Psoas muscle (tissue), 8 donors: ENCODE measurements around the gene ZNF185. TPM values are rescaled to one million over a fixed set of nuclear protein-coding genes. Genes with fewer than 3 reads are reported as not detected.
A peak's percentile ranks its signal among the peaks of the same experiment; 100 is the strongest.

Experiments used
- ATAC-seq, 4 donors: fragments of 200-7000 bp; cut with Tn5 transposase; one replicate each; pipeline ENCODE4 v1.9.1; 2020; ENCODE audit warnings: moderate library complexity in 3 of 4, mild to moderate bottlenecking in 2 of 4
- DNase-seq, 2 donors: peaks; one replicate each; pipeline ENCODE4 v3.0.0-alpha.2; 2020
- H3K27ac ChIP-seq: fragments of 200-600 bp; one replicate; pipeline ENCODE4 v1.8.0; 2022
- H3K27me3 ChIP-seq, 3 donors: fragments of 200-600 bp in 1 of 3; one replicate each; pipeline versions ENCODE4 v1.6.1 to v1.8.0; 2013 to 2022; ENCODE audit warnings: low read length in 2 of 3, mild to moderate bottlenecking in 2 of 3, moderate library complexity in 1 of 3; ENCODE audit not compliant: insufficient read depth in 3 of 3
- H3K36me3 ChIP-seq, 2 donors: fragments of 200-600 bp in 1 of 2; one replicate each; pipeline versions ENCODE4 v1.6.1 to v1.8.0; 2013 to 2022; ENCODE audit warnings: low read depth in 1 of 2, mild to moderate bottlenecking in 1 of 2, moderate library complexity in 1 of 2; ENCODE audit not compliant: insufficient read depth in 1 of 2
- H3K4me1 ChIP-seq: fragments of 200-600 bp; one replicate; pipeline ENCODE4 v1.8.0; 2022
- H3K4me3 ChIP-seq: fragments of 200-600 bp; one replicate; pipeline ENCODE4 v1.8.0; 2022; ENCODE audit warnings: mild to moderate bottlenecking
- H3K9me3 ChIP-seq: fragments of 200-600 bp; one replicate; pipeline ENCODE4 v1.8.0; 2022
- WGBS, 3 donors: extraction: QIAGEN DNeasy Blood & Tissue Kit; methylation state at CpG; one replicate each; pipeline versions ENCODE4 v1.1.6 to v1.1.7; 2013; 5-methylcytosine and 5-hydroxymethylcytosine counted together
- intact Hi-C, 2 donors: fragments of 100-400 bp; cut with DNase I; formaldehyde crosslinking; loops; one replicate each; pipeline versions ENCODE4 v1.11.0 to v1.14.2; 2022
- polyA plus RNA-seq, 3 donors: library from polyadenylated mRNA; stranded (reverse); fragments of 200-250 nt; gene quantifications; one replicate each; pipeline ENCODE4 v1.2.3, GENCODE V29; 2013
- total RNA-seq, 4 donors: library from RNA; stranded (reverse); fragmentation: NEBNext Ultra II Directional in 2 of 4; extraction: Animal tissue kit (Norgen Biotek cat#: 25700) in 2 of 4; gene quantifications; one replicate each; pipeline versions ENCODE4 v1.2.1 to v1.2.4, GENCODE V29; 2021 to 2023
- TF ChIP-seq, protein P1 (sequence below): fragments of 200-600 bp; IDR thresholded peaks from one replicate; pipeline ENCODE4 v1.8.0; 2022; ENCODE audit warnings: antibody characterized with exemption
- donor health status: healthy with polysubstance abuse.
- donor health status: DM: no; HTN: no; CAD: no; lungs with moderate emphysema.
- donor health status: Bipolar disorder and iron deficiency.
- donor health status: healthy.
- donor health status: DM: yes; HTN: yes; CAD: no.
- donor health status: DM: no; HTN: no; CAD: no.
- donor health status: DM: no; HTN: no; CAD: no.
- donor health status: DM: yes; HTN: yes; CAD: no.

Gene ZNF185
- total and polyA plus RNA-seq, 7 donors, result 0.79 to 1.5 (median 1.3) TPM

DNA sequence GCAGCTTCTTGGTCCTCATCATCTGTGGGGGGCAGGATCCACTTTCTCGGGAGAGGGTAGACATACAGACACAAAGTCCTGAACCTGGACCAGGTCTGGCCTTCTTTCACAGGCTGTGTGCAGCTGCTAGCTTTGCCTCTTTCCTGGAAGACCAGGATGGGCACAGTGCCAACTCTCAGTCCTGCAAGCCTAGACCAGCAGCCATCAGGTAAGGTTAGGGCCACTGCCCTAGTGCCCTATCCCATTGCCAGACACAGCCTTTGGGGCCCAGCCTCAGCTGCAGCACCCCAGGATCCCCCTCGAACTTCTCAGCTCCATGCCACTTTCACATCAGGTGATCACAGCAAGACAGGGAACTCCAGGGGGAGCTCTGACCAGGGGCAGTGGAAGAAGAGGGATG is 38.4 kb downstream of the ZNF185 start:
- no peaks in the 10 kb centered on the region for H3K4me1 ChIP-seq
- TF ChIP-seq, protein P1, sequence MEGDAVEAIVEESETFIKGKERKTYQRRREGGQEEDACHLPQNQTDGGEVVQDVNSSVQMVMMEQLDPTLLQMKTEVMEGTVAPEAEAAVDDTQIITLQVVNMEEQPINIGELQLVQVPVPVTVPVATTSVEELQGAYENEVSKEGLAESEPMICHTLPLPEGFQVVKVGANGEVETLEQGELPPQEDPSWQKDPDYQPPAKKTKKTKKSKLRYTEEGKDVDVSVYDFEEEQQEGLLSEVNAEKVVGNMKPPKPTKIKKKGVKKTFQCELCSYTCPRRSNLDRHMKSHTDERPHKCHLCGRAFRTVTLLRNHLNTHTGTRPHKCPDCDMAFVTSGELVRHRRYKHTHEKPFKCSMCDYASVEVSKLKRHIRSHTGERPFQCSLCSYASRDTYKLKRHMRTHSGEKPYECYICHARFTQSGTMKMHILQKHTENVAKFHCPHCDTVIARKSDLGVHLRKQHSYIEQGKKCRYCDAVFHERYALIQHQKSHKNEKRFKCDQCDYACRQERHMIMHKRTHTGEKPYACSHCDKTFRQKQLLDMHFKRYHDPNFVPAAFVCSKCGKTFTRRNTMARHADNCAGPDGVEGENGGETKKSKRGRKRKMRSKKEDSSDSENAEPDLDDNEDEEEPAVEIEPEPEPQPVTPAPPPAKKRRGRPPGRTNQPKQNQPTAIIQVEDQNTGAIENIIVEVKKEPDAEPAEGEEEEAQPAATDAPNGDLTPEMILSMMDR, result no peak
- no peaks in the 10 kb centered on the region for H3K9me3 ChIP-seq
- H3K4me3 ChIP-seq, result no peak overlapping the region
- DNase-seq (no peak), ATAC-seq (no peak)
- H3K27ac ChIP-seq, result no peak overlapping the region
- H3K36me3 ChIP-seq, result no peaks in the 10 kb centered on the region
- 49 to 62% (median 51%) methylated on average over 2 of the region's 2 CpGs for WGBS, 3 donors
- peaks cover 0 to 11% (median 0%) of the 10 kb centered on the region in 3 donors for H3K27me3 ChIP-seq
- intact Hi-C loops, result loop anchor here in 1 of 2 donors (10.0 kb wide), 1 partner anchor 62 kb away; no protein-coding TSS in a partner anchor

DNA sequence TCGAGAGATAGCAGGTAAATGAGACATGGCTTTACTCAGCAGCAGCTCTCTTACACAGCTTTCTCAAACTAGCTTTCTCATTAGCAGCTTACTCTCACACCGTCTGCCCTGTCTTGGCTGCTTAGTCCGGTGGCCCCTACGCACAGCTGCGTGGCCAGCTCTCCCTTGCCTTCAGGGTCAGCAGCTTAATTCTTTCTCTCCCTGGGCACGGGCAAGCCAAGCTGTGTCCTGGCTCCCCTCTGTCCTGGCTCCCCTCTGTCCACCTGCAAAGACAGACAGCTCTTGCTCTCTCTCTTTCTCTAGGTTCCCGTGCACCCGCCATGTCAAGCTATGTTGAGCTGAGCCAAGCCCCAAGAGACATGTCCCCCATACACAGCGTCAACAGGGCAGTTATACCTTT is 39.4 kb downstream of the ZNF185 start:
- no peak overlapping the region for H3K27ac ChIP-seq
- no peaks in the 10 kb centered on the region for H3K4me1 ChIP-seq
- DNase-seq (no peak), ATAC-seq (no peak)
- no peaks in the 10 kb centered on the region for H3K9me3 ChIP-seq
- TF ChIP-seq, protein P1, result no peak
- peaks cover 0 to 11% (median 0%) of the 10 kb centered on the region in 3 donors for H3K27me3 ChIP-seq
- H3K4me3 ChIP-seq, result no peak overlapping the region
- 79 to 90% (median 88%) methylated on average over 6 to 9 of the region's 9 CpGs for WGBS, 3 donors
- intact Hi-C loops, result loop anchor here in 1 of 2 donors (10.0 kb wide), 1 partner anchor 62 kb away; no protein-coding TSS in a partner anchor
- H3K36me3 ChIP-seq, result no peaks in the 10 kb centered on the region

DNA sequence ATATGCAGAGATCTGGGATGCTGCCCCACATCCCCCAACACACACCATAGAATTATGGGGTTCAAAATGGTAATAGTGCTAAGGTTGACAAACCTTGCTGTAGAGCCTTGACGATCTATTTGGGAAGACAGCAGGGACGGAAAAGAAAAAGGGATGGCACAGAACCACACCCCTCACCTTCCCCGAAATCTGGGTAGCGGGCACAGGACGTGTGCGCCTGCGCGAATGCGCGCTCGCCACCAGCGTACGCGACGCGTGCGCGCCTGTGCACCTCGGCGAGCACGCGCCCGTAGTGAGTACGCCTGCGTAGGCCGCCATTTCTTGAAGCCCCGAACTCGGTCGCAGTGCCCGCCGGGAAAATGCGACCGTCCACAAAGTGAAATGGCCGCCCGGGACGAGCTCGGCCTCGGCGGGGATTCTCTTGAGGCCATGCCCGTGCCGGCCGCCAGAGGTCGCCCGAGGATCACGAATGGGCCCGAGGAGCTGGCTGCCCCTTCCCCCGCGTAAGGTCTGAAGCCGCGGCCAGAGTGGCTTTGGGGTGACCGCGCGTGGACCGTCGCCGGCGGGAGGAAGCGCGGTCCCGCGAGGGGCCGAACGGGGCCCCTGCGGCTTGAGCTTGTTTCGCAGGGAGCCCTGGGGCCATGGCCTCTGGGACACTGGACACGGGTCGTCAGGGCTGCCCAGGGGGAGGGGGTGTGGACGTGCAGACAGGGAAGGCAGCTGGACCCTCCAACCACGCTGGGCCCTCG is 43.6 kb downstream of the ZNF185 start:
- Histone ChIP-seq H3K4me1 (no peaks in the 10 kb centered on the region), H3K9me3 (no peaks in the 10 kb centered on the region), H3K27ac (peak overlapping the region; percentile 83), H3K27me3 (peaks cover 0 to 5% (median 0%) of the 10 kb centered on the region in 3 donors), H3K4me3 (peak overlapping the region; percentile 74), H3K36me3 (no peaks in the 10 kb centered on the region)
- intact Hi-C loops, result loop anchor here in 1 of 2 donors (10.0 kb wide), 1 partner anchor 723 kb away; no protein-coding TSS in a partner anchor
- ATAC-seq (peak; percentile 96 to 98 (median 98)), DNase-seq (peak; percentile 90 to 95)
- TF ChIP-seq, protein P1, result peak; percentile 76
- 0 to 28% (median 1%) methylated on average over 36 to 70 of the region's 70 CpGs for WGBS, 3 donors

DNA sequence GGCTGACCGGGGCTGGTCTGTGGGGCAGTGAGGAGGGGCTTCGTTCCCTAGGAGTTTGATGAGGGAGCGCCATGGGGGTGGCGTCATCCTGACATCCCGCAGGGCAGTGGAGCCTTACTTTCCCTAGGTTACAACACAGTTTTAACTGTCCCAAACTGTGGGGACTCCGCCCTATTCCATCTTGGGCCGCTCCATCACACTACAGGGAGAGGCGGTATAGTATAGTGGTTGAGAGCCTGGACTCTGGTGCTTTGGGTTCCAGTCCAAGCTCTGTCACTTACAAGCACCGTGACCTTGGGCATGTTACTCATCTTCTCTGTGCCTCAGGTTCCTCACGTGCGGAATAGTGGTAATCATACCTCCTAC is 44.2 kb downstream of the ZNF185 start:
- Histone ChIP-seq H3K9me3 (no peaks in the 10 kb centered on the region), H3K27me3 (no peaks in the 10 kb centered on the region), H3K4me1 (no peaks in the 10 kb centered on the region), H3K36me3 (no peaks in the 10 kb centered on the region), H3K4me3 (peak overlapping the region; percentile 74), H3K27ac (peak overlapping the region; percentile 83)
- intact Hi-C loops, result loop anchor here in 1 of 2 donors (10.0 kb wide), 1 partner anchor 723 kb away; no protein-coding TSS in a partner anchor
- TF ChIP-seq, protein P1, result no peak
- DNase-seq (no peak), ATAC-seq (peak; percentile 10 to 32 (median 18))
- 34 to 57% (median 43%) methylated on average over 9 to 11 of the region's 11 CpGs for WGBS, 3 donors
